Activated T-cell treated with anti-CD3 and anti-CD28 coated beads, Interleukin-2, amount 50 U/mL, for 48 hours (primary cell): Measurements from ENCODE around the gene MOV10L1.
A peak's percentile ranks its signal among the peaks of the same experiment; 100 is the strongest.
"Not testable (repeated sequence)": the region's sequence is repeated elsewhere in the genome, so short reads cannot be mapped to it uniquely, and the experiment has no call there.

Experiments
- DNase-seq, 2 experiments: peaks; one replicate each; pipeline ENCODE4 v3.0.0-alpha.2; 2020

Gene MOV10L1

DNA sequence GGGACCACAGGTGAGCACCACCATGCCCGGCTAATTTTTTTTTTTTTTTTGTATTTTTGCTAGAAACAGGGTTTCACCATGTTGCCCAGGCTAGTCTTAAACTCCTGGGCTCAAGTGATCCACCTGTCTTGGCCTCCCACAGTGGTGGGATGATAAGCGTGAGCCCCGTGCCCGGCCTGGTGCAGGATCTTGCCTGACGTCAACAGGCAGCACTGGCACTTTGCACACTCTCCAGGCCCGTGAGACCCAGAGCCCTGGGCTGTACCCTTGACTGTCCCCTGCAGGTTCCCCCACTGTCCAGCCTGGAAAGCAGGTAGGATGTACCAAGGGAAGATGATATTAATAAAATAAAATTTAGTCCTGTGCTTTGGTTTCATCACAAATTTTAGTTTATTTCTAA lies 51.7 kb downstream of the MOV10L1 start:
- DNase-seq = no peak

DNA sequence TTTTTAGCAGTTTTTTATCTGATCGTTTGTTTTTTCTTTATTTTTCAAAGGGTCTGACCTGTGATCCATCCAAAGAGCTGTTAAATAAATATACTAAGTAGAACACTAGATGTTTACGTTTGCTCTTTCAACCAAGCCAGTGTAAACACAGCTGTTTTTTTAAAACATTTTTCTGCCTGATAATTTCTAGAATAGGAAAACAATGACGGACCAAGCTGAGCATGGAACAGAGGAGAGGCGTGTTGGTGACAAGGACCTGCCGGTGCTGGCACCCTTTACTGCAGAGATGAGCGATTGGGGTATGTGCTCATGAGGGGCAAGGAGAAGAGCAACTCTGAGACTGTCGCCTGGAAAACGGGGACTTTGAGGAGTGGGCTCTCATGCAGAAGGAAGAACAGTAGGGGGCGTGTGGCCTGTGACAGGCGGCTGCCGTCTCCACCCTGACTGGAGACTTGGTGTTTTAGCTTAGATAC lies 52.1 kb downstream of the MOV10L1 start:
- no peak for DNase-seq

DNA sequence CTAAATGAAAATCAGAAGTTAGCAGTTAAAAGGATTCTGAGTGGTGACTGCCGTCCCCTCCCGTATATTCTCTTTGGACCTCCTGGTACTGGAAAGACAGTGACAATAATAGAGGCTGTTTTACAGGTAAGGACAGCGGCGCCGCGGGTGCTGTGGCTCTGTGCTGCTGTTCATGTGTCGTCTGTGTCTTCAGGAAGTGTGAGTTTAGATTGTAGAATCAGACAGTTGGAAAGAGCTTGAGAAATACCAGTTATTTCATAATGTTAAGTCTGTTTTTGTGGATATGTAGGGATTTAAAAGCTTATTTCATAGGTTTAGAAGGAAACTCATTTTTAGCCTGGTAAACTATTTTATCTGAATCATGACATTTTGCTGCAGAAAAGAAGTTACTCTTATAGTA lies 53.3 kb downstream of the MOV10L1 start:
- DNase-seq = no peak

DNA sequence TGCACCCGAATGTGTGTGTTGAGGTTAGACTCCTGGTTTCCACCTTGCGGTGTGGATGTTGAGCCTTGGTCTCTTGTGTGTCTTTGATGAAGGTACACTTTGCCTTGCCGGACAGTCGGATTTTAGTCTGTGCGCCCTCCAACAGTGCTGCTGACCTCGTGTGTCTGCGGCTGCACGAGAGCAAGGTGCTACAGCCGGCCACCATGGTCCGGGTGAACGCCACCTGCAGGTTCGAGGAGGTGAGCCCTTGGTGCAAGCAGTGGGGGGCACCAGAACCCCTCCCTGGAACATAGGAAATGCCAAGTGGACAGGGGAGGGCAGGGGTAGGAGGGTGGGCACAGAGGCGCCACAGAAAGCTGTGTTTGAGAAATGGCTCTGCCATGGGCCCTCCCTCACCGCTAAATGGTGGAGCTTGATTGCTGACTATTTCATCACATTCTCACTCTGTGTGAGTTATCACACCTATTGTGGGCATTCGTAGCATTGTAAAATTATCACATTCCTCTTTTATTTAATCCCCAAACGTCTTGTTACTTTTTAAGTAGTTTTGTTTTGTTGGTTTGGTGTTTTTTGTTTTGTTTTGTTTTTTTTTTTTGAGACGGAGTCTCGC lies 54.3 kb downstream of the MOV10L1 start:
- DNase-seq = no peak

DNA sequence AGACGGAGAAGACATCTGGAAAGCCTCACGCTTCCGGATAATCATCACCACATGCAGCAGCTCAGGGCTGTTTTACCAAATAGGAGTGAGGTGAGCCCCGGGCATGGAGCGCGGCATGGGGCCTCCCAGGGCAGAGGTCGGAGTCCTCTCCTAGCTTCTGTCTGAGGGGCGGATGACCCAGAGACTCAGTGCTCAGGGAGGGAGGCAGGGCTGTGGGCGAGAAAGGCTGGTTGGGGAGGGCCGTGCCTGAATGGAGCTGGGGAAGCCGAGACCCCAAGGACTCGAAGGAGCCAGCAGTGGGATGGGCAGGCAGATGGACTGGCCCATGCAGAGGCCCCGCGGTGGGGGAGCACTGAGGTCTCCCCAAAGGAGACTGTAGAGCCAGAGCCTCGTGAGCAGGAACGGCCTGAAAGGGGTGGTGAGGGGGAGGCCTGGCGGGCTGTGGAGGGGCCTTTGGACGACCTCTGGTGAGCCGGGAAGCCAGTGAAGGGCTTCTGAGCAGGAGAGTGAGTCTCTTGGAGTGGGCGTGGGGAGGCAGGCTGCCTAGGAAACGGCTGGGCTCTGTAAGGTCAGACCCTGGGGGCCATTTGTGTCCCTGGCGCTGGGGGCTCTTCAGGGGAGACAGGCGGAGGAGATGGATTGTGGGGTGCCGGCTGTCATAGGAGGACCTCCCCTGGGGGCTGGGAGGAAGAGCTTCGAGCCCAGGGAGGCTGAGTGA lies 56.1 kb downstream of the MOV10L1 start:
- no peak for DNase-seq

DNA sequence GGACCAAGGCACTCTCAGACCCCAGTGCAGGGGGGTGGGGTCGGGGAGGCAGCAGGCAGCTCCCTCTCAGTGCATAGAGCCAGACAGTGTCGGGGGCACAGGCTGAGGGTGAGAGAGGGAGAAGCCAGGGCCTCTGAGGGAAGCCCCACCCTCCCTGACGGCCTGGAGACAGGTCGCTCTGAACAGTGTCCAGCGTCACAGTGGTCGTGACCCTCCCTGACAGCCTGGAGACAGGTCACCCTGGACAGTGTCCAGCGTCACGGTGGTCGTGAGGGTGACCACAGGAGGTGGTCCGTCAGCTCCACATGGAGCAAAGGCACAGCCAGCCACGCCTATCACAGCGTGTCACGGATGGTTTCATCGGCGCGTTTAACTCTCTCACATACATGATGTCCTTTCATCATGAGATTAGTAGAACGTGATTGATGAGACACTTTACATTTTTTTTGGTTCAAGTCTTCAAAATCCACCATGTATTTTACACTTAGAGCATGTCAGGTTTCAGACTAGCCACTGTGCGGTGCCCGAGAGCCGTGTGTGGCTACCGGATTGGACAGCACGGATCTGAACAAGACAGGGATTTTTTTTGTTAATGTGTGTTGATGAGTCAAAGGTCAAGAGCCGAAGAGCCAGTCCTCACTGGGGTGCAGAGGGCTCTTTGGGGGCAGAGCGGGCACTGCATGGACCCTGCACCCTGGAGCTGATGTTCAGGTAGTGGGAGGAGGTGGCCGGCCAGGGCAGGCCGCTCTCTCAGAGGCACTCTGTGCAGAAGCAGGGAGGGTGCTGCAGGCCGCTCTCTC lies 56.8 kb downstream of the MOV10L1 start:
- DNase-seq = no peak

DNA sequence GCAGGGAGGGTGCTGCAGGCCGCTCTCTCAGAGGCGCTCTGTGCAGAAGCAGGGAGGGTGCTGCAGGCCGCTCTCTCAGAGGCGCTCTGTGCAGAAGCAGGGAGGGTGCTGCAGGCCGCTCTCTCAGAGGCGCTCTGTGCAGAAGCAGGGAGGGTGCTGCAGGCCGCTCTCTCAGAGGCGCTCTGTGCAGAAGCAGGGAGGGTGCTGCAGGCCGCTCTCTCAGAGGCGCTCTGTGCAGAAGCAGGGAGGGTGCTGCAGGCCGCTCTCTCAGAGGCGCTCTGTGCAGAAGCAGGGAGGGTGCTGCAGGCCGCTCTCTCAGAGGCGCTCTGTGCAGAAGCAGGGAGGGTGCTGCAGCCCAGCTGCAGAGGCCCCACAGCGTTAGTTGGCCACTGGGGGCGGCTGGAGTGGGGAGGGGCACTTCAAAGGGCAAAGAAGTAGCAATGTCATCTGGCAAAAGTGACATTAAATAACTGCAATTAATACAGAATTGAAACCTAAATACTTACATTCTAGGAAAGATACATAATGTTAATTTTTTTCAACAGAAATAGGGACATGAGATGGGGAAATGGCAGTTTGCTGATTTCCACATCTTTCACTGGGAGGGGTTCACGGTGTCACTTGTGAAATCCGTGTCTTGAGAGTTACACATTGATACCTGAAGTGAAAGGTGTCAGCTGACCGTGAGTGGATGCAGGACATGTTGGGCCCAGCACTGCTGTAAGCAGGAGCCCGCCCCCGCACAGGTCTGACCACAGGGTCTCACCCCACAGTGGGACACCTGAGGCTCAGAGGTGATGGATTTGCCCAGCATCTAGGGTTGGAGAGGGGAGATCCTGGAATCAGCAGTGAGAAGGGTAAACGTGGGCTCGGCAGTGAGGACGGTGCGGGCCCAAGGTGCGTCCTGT lies 57.7 kb downstream of the MOV10L1 start:
- not testable (repeated sequence) for DNase-seq

DNA sequence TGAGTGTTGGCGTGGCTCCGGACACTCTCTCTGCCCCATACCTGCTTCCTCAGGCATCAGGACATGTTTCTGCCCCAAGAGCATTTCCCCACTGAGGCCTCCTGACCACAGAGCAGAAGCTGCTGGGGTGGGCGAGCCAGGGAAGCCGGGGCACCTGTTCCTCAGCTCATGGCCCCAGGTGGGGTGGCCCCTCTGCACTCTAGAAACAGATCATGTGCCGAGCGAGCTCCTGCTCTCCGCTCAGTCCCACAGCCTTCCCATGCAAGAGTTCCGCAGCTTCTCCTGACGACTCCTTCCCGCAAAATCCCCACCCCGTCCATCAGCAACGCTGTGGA lies 58.3 kb downstream of the MOV10L1 start:
- DNase-seq = no peak

DNA sequence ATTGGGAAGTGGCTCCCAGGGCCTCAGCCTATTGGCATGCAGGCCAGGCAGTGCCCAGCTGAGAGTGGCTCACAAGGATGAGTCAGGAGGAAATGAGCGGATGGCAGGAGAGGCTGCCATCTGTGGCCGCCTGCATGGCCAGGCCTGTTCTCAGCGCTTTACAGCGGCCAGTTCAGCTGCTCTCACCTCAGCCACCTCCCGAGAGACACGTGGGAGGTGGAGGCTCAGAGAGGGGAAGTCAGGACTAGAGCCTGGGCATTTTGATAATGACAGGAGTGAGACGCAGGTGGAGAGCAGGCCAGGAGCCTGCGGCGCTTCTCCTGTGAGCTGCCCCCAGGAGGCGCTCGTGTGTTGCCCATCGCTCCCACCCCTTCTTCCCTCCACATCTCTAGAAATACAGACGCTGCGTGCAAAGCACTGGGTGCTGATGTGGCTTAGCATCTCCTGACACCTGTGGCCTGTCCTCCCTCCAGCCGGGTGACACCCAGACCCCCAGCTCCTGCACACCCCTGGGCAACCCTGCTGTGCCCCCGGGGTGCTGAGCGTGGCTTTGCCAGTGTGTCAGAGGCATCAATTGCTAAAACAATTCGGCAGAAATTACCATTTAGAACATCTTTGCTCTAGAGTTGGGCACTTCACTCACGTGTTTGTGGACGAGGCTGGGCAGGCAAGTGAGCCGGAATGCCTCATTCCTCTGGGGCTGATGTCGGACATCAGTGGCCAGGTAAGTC lies 59.4 kb downstream of the MOV10L1 start:
- peak; percentile 74 to 84 for DNase-seq

DNA sequence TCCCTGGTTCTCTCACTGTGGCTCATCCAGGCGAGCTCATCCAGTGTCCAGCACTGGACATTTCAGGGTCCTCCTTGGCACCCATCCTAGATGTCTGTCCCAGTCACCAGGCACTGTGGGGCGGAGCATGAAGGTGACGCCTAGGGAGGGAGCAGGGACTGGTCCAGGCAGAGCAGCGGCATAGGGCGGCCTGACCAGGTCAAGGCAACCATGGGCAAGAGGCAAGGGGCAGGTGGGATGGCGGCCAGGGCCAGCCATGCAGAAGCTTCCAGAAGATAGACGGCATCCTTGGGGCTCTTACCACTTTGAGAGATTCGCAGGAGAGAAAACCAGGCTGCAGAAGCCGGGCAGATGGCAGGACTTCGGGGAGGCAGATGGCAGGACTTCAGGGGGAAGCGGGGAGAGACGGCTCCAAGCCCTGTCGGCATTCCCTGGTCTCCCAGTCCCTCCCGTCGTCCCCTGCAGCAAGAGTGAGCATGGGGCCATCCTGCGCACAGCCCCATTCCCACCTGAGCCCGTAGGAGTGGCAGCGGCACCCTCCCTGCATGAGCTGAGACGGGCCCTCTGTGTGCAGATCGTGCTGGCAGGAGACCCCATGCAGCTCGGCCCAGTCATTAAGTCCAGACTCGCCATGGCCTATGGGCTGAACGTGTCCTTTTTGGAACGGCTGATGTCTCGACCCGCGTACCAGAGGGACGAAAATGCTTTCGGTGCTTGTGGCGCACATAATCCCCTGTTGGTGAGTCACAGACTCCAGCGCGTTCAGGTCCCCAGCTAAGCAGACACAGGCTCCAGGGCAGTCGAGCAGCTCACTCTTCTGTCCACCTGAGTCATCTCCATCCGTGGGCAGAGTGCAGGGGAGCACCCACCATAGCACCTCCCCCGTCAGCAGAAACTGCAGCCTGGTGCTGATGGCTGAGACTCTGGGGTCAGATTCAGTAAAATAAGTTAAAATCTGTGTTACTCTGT lies 60.6 kb downstream of the MOV10L1 start:
- no peak for DNase-seq

DNA sequence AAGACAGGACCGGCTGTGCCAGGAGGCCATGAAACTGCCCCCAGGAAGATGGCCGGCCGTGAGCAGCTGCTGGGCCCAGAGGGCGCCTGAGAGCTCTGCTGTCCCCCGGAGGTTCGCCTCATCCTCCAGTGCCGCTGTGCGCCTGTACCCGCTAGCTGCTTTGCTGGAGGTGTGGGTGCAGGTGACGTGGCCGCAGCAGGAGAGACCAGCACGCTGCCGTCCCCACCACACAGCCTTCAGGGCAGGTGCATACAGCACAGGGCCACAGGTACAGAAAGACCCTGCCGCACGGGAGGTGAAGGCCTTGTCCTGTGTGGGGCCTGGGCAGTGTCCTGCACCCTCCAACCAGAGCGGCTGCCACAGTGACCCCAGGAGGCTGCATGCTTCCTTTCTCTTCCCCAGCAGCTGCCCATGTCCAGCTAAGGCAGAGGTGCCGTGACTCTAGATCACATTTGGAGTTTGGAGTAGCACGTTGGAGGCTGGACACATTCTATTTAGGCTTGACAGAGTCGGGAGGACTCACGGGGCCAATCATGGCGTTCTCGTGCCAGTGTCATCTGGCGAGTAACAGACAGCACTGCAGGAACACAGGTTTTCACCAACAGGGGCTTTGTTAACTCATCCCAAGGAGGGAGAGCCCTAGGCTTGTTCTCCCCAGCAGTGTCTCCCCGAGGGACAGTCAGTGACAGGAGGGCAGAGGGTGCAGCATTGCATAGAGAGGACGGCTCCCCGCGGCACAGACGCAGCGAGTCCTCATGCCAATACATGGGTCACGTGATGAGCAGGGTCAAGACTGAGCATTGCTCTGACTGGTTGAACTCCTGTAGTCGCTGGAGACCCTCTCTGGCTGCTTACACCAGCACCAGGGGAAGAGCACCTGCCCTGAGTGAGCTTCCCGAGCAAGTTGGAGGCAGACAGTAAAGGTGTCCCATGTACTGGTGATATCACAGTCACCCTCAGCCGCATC lies 62.0 kb downstream of the MOV10L1 start:
- no peak for DNase-seq

DNA sequence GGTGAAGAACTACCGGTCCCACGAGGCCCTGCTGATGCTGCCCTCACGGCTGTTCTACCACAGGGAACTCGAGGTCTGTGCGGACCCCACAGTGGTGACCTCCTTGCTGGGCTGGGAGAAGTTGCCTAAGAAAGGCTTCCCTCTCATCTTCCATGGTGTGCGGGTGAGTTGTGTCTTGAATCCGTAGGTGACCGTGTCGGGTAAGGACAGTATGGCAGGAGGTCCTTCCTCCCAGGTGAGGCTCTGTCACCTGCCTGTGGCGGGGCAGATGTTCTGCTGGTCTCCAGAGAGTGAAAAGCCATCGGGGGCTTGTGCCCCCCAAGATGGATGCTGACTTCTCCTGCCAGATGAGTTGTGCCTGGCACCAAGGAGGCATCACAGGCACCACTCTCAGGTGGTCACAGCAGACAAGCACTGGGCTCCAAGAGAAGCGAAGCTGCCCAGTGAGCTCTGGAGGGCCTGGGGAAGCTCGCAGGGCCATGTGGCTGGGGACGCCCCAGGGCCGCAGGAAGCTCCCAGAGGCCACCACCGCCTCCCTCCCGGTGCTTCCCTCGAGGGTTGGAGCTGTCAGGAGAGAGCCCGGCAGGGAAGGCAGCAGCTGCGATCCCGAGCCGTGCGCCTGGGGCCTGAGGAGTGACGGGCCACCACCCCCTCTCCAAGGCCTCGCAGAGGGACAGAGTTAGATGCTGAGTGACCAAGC lies 63.4 kb downstream of the MOV10L1 start:
- DNase-seq = no peak

DNA sequence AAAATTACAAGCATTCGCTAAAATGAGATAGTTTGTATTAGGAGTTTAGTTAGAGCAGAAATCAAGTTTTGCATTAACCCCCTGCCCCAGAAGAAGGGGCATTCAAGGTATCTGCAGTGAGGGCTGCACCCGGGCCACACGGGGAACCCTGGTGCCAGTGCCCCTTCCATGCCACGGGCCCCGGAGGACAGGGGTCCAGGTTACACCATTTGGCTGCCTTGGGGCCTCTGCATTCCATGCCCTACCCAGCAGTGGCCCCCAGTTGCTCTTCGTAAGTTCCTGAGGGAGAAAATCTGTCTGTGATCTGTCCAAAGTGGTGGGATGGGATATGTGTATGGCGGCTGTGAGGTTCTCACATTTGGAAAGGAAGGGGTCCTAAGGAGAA lies 63.9 kb downstream of the MOV10L1 start:
- DNase-seq = no peak

DNA sequence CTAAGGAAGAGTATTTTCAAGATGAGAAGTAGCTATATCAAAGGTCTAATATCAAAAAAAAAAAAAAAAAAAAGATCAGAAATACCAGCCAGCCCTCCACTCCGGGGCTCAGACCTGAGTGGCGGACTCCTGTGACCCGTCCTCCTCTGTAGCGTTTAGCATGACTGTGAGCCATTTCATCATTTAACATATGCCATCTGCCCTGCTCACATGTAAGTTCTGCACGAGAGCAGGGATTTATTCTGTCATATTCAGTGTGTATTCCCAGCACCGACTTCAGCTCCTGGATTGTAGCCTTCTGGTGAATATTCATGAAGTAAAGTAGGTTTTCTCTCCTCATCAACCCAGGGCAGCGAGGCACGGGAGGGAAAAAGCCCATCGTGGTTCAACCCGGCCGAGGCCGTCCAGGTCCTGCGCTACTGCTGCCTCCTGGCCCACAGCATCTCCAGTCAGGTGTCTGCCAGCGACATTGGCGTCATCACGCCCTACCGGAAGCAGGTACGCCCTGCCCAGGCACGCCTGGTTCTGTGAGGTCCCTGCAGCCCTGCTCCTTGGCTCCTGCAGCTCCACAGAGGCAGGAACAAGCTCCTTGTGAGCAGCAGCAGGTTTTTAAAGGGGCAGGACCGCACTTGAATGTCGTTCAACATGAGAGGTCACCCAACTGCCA lies 68.0 kb downstream of the MOV10L1 start:
- no peak for DNase-seq

DNA sequence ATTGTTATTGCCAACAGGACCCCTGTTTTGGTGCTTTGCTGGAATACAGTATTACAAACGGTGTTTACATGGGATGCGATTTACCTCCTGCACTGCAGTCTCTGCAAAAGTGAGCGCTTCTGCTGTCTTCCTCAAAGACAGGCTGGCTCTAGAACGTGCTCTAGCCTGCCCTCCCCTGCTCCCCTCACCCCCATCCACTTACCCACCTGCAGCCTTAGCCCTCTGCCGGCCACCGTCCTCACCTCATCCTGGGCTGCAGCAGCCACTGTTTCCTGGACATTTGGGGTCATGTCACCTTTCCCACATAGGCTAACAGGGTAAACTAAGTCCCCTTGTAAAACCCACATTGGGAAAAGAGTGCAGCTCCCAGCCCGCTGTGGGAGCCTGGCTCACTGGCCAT lies 71.1 kb downstream of the MOV10L1 start:
- no peak for DNase-seq

DNA sequence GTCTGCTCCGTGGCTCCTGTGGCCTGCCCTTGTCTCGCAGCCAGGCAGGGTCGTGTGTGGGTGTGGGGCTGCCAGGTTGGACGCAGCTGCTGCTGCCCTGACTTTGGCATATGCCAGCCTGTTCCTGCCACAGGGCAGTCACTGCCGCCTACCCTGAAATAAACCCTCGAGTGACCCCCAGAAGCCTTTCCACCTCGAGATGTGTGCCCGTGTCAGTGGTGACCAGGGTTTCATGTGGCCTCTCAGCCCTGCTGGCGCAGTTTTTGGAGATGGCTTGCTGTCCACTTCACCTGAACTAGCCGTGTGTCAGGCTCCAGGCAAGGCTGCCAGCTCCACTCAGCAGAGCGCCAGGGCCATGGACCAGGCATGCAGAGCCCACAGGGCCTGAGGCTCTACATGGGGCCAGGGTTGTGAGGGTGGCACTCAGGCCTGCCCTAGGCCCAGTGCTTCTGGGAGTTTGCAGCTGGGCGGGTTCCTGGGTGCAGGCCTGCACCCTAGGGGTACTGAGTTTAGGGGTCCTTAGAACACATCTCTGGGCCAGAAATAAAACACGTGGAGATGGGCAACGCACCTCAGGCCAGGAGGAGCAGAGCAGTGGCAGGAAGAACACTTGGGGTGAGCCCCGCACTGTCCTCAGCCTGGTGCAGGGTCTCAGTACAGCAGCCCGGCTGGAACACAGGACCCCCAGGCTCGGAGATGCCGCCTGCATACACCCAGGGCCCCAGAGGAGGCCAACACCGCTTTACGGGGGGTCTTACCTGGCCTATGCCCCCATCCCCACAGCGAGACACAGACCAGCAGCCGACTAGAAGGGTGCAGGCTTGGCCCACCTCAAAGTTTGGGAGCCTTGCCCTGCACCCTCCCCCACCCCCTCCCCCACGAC lies 71.9 kb downstream of the MOV10L1 start:
- DNase-seq = no peak

DNA sequence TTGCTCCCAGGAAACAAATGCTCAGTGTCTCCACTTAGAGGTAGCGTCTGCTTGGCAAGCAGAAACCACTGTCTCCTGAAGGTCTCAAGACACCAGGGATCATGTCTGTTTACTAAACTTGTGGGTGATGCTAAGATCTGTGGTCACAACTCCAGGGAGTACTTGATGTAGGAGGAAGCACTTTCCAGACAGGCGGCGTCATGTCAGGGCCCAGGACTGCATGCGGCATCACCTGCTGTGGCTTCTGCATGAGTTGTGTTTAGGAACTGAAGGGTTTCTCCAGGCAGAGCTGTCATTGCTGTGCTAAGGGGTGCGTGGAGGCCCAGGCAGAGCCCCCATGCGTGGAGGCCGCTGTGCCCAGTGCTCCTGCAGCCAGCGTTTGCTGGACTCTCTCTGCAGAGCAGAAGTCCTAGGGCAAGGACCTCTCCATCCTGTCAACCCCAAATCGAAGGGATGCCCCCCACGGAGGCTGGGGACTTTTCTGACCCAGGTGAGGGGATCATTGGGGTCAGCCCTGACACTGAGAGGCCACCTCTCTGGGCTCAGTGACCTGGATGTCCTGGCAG lies 72.7 kb downstream of the MOV10L1 start:
- DNase-seq = no peak
